Stimulated activated naive CD8-positive, alpha-beta T cell treated with anti-CD3 and anti-CD28 coated beads, Interleukin-15, amount 100 ng/mL, for 72 hours (primary cell): Measurements from ENCODE around the gene ALPI.
"Not testable (repeated sequence)": the region's sequence is repeated elsewhere in the genome, so short reads cannot be mapped to it uniquely, and the experiment has no call there.

Experiments
- ATAC-seq: fragments of 150-1000 bp; cut with Tn5 transposase; 2 replicates; pipeline ENCODE4 v1.10.0; 2021; ENCODE audit warnings: mild to moderate bottlenecking, moderate library complexity
- DNase-seq, 2 donors: peaks; one replicate each; pipeline ENCODE4 v3.0.0; 2021 to 2022
- H3K27ac Mint-ChIP-seq, 2 donors: one replicate each; pipeline ENCODE4 v1.8.0; 2022; ENCODE audit warnings: mild to moderate bottlenecking in 2 of 2, mixed read lengths in 2 of 2, moderate library complexity in 2 of 2
- H3K27me3 Mint-ChIP-seq: one replicate; pipeline ENCODE4 v1.8.0; 2022; ENCODE audit warnings: mixed read lengths
- H3K4me1 Mint-ChIP-seq: one replicate; pipeline ENCODE4 v1.8.0; 2022; ENCODE audit warnings: mild to moderate bottlenecking, mixed read lengths
- H3K4me3 Mint-ChIP-seq, 2 donors: one replicate each; pipeline ENCODE4 v1.8.0; 2022; ENCODE audit warnings: mild to moderate bottlenecking in 2 of 2, mixed read lengths in 2 of 2, moderate library complexity in 1 of 2
- H3K9me3 Mint-ChIP-seq, 2 donors: one replicate each; pipeline ENCODE4 v1.8.0; 2022; ENCODE audit warnings: mixed read lengths in 2 of 2

ALPI gene

DNA sequence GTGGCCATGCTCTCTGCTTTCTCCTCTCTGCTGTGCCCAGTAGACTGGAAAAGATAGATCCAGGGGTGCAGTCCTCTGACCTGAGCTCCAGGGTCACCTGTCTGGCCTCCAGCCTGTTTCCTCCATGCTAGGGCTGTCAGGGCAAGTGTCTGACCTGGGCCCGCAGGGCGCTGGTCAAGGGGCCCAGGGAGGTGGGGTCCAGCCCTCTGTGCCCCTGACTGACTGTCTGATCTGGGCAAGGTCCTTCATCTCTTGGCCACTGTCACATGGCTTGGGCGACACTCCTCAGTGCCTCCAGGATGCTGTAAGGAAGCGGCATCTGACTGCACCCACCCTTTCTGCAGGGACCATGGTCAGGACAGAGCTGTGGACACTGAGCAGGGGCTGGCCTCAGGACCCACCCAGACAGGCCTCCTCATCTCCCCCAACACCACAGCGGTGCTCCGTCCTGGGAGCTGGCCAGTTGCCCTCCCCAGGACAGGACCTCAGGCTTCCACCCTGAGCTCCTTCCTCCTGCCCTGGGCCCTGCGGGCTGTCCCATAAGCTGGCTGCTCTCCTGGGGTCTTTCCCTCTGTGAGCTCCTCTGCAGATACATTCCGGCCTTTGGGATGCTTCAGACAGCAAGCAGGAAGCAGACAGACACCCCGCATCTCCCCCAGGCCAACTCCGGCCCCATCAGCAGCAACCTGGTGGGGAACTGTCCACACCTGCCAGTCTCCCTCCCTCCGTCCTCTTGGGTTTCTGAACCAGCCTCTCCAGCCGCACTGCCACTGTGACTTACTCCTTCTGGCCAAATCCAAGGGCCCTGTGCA is 21.2 kb upstream of the ALPI start:
- no peaks in the 10 kb centered on the region for H3K9me3 Mint-ChIP-seq
- peak overlapping the region in 1 of 2 donors; percentile 2 for H3K27ac Mint-ChIP-seq
- ATAC-seq (no peak), DNase-seq (no peak)
- no peaks in the 10 kb centered on the region for H3K27me3 Mint-ChIP-seq
- H3K4me3 Mint-ChIP-seq = no peak overlapping the region
- H3K4me1 Mint-ChIP-seq = peaks cover 2% of the 10 kb centered on the region

DNA sequence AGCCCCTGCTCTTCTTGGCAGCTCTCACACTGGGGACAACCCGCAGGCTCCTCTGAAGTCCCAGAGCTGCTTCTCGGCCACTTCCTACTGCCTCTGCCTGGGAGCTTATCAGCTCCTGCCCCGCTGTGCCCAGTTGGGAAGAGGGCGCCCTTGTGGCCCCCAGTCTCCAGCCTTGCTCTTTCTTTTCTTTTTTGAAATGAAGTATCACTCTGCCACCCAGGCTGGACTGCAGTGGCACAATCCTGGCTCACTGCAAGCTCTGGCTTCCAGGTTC is 20.6 kb upstream of the ALPI start:
- no peaks in the 10 kb centered on the region for H3K9me3 Mint-ChIP-seq
- DNase-seq = no peak
- H3K27ac Mint-ChIP-seq = peak overlapping the region in 1 of 2 donors; percentile 2
- H3K4me3 Mint-ChIP-seq = no peak overlapping the region
- peaks cover under 1% of the 10 kb centered on the region for H3K27me3 Mint-ChIP-seq
- H3K4me1 Mint-ChIP-seq = peaks cover 8% of the 10 kb centered on the region
- no peak for ATAC-seq

DNA sequence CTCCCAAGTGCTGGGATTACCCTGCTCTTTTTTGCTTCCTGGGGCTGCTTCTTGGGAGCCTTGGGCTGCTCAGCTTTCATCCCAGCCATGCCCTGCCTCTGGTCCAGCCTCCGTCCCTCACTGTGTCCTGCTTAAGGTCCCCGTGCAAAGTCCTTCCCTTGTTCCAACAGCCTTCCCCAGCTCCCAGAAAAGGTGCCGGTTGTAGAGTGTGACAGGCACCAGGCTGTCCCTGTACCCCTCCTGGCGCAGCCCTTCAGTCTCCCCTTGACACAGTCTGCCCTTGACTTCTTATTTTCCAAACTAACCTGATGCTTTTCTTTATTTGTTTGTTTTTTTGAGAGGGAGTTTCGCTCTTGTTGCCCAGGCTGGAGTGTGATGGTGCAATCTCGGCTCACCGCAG is 20.1 kb upstream of the ALPI start:
- ATAC-seq = no peak
- no peak for DNase-seq
- H3K4me3 Mint-ChIP-seq = no peak overlapping the region
- no peak overlapping the region for H3K27ac Mint-ChIP-seq
- H3K27me3 Mint-ChIP-seq = peaks cover 5% of the 10 kb centered on the region
- H3K4me1 Mint-ChIP-seq = peaks cover 12% of the 10 kb centered on the region
- no peaks in the 10 kb centered on the region for H3K9me3 Mint-ChIP-seq

DNA sequence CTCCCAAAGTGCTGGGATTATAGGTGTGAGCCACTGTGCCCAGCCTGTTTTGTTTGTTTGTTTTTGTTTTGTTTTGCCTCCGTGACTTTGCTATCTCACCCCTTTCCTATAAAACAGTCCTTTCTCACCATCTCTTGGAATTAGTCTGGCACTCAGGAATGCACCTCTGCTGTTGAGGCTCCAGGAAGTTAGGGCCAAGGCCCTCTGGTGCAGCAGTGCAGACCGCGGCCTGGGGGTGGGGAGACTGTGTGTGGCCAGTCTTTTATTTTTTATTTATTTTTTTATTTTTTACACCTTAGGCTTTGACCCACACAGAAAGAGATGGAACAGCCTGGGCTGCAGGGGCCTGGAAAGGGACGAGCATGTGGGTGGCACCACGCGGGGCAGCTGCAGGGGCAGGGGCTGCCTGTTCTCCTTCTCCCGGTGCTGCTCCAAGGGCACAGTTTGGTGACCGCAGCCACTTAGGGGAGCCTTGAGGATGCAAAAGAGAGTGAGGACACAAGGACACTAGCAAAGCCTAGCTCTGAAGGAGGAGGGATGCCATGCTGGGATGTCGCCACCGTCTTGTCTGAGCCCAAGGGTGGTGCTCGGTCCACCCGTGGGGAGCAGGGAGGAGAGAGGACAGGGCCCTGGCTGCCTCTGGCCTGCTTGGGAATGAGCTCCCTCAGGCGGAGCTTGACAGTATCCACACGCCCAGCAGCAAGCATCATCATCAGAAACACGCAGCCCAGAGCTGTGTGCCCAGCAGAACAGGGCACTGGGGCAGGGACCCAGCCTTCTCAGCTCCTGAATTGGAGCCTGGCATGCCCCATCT is 19.4 kb upstream of the ALPI start:
- H3K4me1 Mint-ChIP-seq = peaks cover 12% of the 10 kb centered on the region
- no peak overlapping the region for H3K4me3 Mint-ChIP-seq
- H3K27ac Mint-ChIP-seq = no peak overlapping the region
- H3K9me3 Mint-ChIP-seq = no peaks in the 10 kb centered on the region
- DNase-seq (no peak), ATAC-seq (no peak)
- peaks cover 8% of the 10 kb centered on the region for H3K27me3 Mint-ChIP-seq

DNA sequence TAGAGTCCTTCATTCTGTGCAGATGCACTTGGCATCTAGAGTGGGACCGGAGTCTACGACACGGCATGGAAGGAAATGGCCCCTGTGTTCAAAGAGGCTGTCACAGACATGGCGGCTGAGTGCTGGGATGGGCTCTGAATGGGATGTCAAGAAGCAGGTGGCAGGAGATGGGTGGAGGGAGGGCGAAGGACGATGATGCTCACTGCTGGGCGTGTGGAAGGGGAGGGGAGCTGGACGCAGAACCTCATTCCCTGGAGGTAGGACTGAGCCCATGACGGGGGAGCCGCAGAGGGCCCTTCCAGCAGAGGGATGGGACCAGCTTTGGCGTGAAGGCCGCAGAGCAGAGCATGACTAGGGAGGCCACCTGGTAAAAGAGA is 18.8 kb upstream of the ALPI start:
- peaks cover 12% of the 10 kb centered on the region for H3K4me1 Mint-ChIP-seq
- ATAC-seq = no peak
- H3K27ac Mint-ChIP-seq = no peak overlapping the region
- H3K27me3 Mint-ChIP-seq = peaks cover 8% of the 10 kb centered on the region
- DNase-seq = no peak
- H3K4me3 Mint-ChIP-seq = no peak overlapping the region
- no peaks in the 10 kb centered on the region for H3K9me3 Mint-ChIP-seq

DNA sequence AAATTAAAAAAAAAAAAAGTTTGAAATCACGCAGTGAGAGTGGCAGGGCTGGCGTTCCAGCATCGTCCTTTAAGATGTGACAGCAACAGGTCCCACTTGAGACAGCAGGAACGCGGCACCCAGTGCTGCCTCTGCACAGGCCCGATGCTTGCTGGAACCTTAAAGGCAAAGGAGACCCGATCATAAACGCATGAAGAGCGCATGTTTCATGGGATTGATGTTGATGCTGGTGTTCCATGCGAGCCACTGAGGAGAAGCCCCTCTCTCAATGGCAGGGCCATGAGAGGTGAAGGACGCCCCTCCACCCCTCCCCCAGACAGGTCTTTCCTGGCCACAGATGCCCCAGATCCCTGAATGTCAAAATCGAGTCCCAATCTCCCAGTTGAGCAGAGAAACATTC is 17.9 kb upstream of the ALPI start:
- DNase-seq (no peak), ATAC-seq (no peak)
- Mint-ChIP-seq H3K4me3 (no peak overlapping the region), H3K4me1 (peaks cover 12% of the 10 kb centered on the region), H3K27me3 (peaks cover 8% of the 10 kb centered on the region), H3K27ac (no peak overlapping the region), H3K9me3 (no peaks in the 10 kb centered on the region)

DNA sequence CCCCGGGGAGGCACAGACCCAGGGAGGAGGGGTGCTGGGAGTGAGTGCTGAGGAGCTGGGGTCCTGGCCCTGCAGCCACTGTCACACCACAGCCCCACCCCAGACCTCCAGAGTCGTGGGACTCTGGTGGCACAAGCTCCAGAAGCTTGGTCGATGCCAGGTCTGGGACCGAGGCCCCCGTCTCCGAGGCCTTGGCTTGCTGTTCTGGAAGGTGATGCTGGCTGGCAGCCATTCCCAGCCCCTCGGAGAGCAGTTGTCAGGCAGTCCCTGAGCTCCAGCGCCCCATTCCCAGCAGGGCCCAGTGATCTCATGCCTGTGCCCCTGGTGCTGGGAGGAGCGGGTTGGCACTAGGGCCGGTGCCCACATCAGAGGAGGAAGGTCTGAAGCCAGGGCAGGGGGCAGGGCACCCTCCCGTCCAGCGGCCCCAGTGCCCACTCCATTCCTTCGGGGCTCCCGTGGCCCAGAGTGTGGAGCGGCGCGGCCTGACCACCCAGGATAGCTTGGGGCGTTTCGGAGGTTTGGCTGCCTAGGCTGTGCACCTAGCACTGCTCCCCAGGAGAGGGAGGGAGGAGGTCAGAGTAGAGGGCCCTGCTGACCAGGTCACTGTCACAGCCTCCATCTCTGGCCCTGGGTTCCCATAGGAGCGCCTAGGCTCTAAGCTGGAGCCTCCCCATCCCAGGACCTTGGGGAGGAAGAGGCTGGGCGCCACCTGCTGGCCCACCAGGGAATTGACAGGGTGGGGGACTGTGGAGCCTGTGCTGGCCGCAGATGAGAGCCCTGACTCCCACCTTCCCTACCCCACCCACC is 16.8 kb upstream of the ALPI start:
- peaks cover 13% of the 10 kb centered on the region for H3K4me1 Mint-ChIP-seq
- ATAC-seq (peak; percentile 27), DNase-seq (peak; percentile 42)
- peaks cover 8% of the 10 kb centered on the region for H3K27me3 Mint-ChIP-seq
- no peaks in the 10 kb centered on the region for H3K9me3 Mint-ChIP-seq
- no peak overlapping the region for H3K4me3 Mint-ChIP-seq
- no peak overlapping the region for H3K27ac Mint-ChIP-seq

DNA sequence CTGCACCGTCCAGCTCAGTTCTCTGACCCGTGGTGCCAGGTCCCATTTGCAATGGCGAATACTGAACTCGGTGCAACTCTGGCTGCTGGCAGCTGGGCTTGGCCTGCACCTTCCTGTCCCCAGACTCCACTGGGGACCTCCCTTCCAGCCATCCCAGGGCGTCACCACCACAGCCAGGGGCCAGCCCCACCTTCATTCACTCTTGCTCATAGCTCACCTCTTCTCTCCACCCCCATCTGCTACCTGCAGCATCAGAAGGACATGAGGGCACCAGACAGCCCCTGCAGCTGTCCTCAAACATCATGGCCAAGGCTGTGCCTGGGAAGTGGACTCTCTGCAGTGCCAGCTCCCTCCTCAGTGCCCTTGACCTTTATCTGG is 16.2 kb upstream of the ALPI start:
- H3K4me3 Mint-ChIP-seq = no peak overlapping the region
- H3K27ac Mint-ChIP-seq = no peak overlapping the region
- H3K4me1 Mint-ChIP-seq = peaks cover 19% of the 10 kb centered on the region
- ATAC-seq (peak; percentile 4), DNase-seq (no peak)
- H3K9me3 Mint-ChIP-seq = no peaks in the 10 kb centered on the region
- H3K27me3 Mint-ChIP-seq = peaks cover 8% of the 10 kb centered on the region

DNA sequence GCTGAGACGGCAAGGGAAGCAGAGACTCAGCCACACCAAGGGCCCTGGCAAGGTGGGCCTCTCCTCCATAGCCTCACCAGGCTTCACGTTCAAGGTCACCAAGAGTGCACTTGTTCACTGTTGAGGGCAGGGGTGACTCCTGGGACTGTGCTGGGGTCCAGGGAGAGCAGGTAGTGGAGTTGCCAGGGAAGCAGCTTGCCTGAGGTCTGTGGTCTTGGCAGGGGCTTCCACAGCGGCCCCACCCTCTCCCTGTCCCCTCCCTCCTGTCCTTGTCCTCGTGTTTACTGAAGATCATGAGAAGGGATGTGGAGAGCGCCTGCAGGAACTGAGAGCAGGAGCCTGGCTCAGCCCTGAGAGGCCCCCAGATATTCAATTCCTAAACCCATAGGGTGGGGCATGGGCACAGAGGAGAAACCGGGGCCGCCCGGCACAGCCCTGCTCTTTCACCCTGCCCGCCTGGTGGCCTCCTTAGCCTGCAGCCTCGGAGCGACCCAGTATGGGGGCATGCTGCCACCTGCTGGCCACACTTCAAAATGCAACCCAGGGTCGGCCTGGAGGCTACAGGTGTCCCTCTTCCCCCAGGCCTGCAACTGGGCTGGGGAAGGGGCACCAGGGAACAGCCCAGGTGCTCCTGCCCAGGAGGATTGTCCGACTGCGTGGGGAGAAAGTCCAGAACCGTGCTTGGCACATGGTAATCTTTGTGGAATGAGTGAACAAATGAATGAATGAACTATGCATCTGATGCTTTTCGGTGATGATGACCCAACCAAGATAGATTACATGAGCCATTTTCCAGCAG is 15.5 kb upstream of the ALPI start:
- peaks cover 20% of the 10 kb centered on the region for H3K4me1 Mint-ChIP-seq
- not testable (repeated sequence) for H3K27me3 Mint-ChIP-seq, H3K27ac Mint-ChIP-seq, H3K4me3 Mint-ChIP-seq, H3K9me3 Mint-ChIP-seq
- peak; percentile 88 to 90 for DNase-seq
- peak; percentile 83 for ATAC-seq

DNA sequence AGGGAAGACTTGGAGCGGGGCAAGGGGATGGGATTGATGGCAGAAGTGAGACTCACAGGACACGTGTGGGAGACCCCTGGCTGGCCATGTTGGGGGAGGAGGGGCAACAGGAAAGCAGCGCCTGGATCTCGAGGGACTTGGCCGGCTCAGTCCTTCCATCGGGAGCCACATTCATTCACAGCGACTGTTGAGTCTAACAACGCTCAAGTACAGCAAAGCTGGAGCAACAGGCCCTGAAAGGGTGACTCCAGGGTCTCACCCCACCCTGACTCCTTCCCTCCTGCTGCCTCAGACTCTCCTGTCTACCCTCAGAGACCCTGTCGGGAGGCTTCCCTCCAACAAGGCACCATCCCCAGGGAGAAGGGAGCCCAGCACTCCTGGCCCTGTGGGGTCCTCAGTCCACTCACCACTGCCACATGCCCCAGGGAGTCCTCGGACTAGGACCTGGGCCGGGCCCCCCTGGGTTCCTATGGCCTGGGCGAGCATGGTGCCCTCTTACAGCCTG is 14.8 kb upstream of the ALPI start:
- H3K27me3 Mint-ChIP-seq = peaks cover 8% of the 10 kb centered on the region
- DNase-seq (no peak), ATAC-seq (no peak)
- H3K9me3 Mint-ChIP-seq = no peaks in the 10 kb centered on the region
- no peak overlapping the region for H3K4me3 Mint-ChIP-seq
- no peak overlapping the region for H3K27ac Mint-ChIP-seq
- H3K4me1 Mint-ChIP-seq = peaks cover 20% of the 10 kb centered on the region

DNA sequence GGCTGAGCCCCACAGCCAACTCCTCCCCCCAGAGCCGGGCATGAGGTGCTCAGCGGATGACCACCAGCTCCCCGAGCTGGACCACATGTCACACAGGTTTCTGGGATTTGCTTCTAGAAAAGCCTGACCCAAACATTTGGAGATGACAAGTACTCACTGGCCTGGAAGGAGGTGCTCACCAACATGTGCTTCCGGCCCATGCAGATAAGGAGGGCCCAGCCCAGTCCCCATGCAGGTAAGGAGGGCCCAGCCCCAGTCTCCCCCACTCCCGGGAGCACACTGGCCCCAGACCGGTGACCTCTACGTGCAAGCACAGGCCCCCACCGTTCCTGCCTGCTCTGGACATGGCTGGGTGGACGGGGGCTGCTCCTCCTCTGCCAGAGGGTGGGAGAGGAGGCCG is 14.0 kb upstream of the ALPI start:
- ATAC-seq, DNase-seq, H3K4me3 Mint-ChIP-seq, H3K9me3 Mint-ChIP-seq, H3K27ac Mint-ChIP-seq, H3K27me3 Mint-ChIP-seq: not testable (repeated sequence)
- peaks cover 23% of the 10 kb centered on the region for H3K4me1 Mint-ChIP-seq

DNA sequence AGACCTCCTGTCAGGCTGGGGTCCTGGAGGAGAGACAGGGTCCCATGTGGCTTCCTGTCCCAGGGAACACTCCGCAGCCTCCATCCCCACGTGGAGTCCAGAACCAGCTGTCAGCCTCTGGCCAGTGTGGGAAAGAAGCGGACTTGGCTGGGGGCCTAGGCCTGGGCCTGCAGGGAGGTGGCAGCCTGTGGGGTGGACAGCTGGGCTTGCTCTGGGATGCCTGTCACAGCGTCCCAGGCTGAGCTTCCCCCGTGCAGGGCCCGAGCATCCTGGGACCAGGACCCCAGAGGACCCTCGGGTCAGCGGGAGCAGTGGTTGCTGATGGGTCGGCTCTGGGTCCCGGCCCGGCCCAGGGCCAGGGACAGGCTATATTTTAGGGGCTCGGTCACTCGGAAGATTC is 13.5 kb upstream of the ALPI start:
- not testable (repeated sequence) for H3K4me3 Mint-ChIP-seq, ATAC-seq, H3K9me3 Mint-ChIP-seq, H3K27ac Mint-ChIP-seq, H3K27me3 Mint-ChIP-seq, DNase-seq
- peaks cover 28% of the 10 kb centered on the region for H3K4me1 Mint-ChIP-seq

DNA sequence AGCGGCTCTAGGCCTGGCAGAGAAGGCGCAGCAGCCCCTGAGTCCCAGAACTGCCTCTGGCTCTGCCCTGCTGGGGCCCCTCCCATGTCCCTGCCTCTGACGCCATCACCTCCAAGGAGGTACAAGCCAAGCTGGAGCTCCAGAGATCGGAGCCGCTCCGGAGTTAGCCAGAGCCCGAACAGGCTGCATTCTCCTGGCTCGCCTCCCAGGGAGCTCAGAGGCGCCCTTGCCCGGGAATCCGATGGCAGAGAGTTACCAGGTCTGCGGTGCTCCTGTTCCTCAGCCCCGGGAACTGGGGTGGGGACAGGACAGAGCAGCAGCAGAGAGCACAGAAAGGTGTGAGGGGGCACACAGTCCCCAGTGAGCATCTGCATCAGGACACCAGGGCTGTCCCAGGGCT is 12.9 kb upstream of the ALPI start:
- not testable (repeated sequence) for ATAC-seq, H3K9me3 Mint-ChIP-seq, H3K27ac Mint-ChIP-seq

DNA sequence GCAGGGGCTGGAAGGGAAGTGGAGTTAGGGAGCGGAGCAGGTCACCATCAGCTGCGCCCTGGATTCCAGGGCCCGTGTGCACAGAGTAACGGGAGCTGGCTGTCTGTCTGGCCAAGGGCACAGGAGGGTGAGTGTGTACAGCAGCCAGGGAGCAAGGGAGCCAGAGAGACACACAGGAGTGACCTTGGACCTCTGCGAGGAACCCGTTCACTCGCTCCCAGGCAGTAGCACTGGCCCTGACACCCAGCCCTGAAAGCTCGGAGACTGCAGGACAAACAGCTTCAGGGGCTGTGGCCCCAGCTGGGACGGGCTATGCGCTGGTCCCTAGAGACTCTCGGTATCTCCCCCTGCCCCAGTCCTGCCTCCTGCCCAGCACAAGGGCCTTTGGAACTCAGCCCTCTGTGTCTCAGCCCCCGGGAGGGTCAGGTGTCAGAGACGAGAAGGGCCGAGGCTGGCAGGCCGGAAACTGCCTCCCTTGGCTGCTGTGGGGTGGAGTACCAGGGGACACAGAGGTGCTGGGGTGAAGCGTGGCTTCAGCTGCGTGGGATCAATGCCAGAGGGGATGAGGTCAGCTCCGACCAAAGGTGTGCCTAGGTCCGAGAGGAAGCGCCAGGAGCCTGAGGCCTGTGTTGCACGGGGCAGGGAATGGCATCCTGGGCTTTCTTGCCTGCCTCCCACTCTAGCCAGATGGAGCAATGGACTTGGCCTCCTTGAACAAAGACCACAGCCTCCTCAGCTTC is 12.1 kb upstream of the ALPI start:
- not testable (repeated sequence) for H3K4me3 Mint-ChIP-seq, ATAC-seq, H3K9me3 Mint-ChIP-seq, H3K27ac Mint-ChIP-seq, H3K27me3 Mint-ChIP-seq, DNase-seq
- peaks cover 39% of the 10 kb centered on the region for H3K4me1 Mint-ChIP-seq

More for the DNA sequence above, 12.9 kb upstream of the ALPI start:
- not testable (repeated sequence) for DNase-seq, H3K27me3 Mint-ChIP-seq, H3K4me3 Mint-ChIP-seq
- peaks cover 34% of the 10 kb centered on the region for H3K4me1 Mint-ChIP-seq
